ENCODE results near the gene KLHDC10.

- no peak for TF ChIP-seq CTCF (IDR thresholded peaks at IDR 0.05; ENCODE audit: poor library complexity)
- no peak for TF ChIP-seq EZH2phosphoT487 (IDR thresholded peaks at IDR 0.05; ENCODE audit: low read depth, severe bottlenecking, unreplicated experiment)
These were observed 70.3 kb downstream of the KLHDC10 start for GRCh38 chr7:130140551-130141160.
